ENCODE measurements around the gene IFNE.

DNA sequence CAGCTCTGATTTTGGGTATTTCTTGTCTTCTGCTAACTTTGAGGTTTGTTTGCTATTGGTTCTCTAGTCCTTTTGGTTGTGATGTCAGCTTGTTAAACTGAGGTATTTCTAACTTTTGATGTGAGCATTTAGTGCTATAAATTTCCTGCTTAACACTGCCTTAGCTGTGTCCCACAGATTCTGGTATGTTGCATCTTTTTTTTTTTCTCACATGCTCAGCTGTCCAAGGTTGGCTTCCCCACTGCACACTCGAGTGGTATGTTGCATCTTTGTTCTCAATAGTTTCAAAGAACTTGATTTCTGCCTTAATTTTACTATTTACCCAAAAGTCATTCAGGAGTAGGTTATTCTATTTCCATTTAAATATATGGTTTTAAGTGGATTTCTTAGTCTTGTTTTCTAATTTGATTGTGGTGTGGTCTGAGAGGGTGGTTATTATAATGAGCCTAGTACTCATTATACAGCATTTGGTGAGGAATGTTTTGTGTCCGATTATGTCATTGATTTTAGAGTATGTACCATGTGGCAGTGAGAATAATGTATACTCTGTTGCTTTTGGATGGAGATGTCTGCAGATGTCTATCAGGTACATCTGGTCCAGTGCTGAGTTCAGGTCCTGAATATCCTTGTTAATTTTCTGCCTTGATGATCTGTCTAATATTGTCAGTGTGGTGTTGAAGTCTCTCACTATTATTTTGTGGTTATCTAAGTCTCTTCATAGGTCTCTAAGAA lies 42.2 kb upstream of the IFNE start:
- TF ChIP-seq EGR1 (conservative IDR thresholded peaks at IDR 0.05) (no peak), JUND (IDR thresholded peaks at IDR 0.05; ENCODE audit: borderline replicate concordance, low read depth, low read length) (no peak), JUND (tag; IDR thresholded peaks at IDR 0.05; ENCODE audit: borderline replicate concordance, low read depth, low read length) (no peak), POLR2A (conservative IDR thresholded peaks at IDR 0.05) (no peak), CHD4 (IDR thresholded peaks at IDR 0.05; ENCODE audit: insufficient read depth, insufficient replicate concordance, low read depth, low read length, poor library complexity, severe bottlenecking) (no peak), ZBTB8A (IDR thresholded peaks at IDR 0.05; ENCODE audit: partially characterized antibody) (no peak), CC2D1A (IDR thresholded peaks at IDR 0.05) (no peak), CBX5 (IDR thresholded peaks at IDR 0.05; ENCODE audit: borderline replicate concordance, low read depth) (no peak), CHD2 (IDR thresholded peaks at IDR 0.05; ENCODE audit: low read depth, low read length) (no peak), ZNF785 (CRISPR knock-in tag; IDR thresholded peaks at IDR 0.05) (no peak), XRCC5 (IDR thresholded peaks at IDR 0.05; ENCODE audit: low read depth, low read length) (no peak)
- TF ChIP-seq, protein P1, sequence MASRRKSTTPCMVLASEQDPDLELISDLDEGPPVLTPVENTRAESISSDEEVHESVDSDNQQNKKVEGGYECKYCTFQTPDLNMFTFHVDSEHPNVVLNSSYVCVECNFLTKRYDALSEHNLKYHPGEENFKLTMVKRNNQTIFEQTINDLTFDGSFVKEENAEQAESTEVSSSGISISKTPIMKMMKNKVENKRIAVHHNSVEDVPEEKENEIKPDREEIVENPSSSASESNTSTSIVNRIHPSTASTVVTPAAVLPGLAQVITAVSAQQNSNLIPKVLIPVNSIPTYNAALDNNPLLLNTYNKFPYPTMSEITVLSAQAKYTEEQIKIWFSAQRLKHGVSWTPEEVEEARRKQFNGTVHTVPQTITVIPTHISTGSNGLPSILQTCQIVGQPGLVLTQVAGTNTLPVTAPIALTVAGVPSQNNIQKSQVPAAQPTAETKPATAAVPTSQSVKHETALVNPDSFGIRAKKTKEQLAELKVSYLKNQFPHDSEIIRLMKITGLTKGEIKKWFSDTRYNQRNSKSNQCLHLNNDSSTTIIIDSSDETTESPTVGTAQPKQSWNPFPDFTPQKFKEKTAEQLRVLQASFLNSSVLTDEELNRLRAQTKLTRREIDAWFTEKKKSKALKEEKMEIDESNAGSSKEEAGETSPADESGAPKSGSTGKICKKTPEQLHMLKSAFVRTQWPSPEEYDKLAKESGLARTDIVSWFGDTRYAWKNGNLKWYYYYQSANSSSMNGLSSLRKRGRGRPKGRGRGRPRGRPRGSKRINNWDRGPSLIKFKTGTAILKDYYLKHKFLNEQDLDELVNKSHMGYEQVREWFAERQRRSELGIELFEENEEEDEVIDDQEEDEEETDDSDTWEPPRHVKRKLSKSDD (conservative IDR thresholded peaks at IDR 0.05; ENCODE audit: low read length): no peak

All from K562 (cell line).